HG02884 (cell line): ENCODE results near the gene NGRN.

ENCODE experiments used
- ATAC-seq: cut with Tn5 transposase; IDR thresholded peaks from one replicate; pipeline ENCODE4 v1.9.1; 2021; ENCODE audit warnings: mild to moderate bottlenecking, moderate library complexity; ENCODE audit not compliant: unreplicated experiment

NGRN gene

DNA sequence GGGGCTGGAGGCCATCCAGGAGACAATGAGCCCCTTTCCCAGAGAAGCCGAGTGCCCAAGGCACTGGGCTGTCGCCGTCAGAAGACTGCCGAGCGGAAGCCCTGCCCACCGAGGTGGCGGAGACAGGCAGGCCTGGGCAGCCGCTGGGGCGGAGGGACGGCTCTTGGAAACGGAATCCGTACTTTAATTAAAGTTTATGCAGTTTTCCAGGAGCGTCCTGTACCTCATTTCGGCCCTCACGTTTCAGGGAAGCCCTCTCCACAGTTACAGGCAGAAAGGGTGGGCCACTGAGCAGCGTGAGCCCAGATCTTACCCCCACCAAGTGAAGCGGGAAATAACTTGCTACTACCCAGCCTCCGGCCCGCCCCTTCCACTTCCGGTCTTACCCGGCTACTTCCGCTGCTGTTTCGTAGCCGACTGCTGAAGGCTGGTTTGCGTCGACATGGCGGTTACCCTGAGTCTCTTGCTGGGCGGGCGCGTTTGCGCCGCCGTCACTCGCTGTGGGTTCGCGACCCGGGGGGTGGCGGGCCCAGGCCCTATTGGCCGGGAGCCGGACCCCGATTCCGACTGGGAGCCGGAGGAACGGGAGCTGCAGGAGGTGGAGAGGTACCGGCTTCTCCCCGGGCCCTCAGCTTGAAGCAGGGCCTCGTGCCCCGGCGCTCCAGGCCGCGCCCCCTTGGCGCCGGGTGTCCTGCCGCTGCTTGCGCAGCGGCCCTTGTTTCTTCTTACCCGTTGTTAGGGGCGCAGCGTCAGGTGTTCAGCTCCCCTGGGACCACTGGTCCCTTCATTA, at the start of gene NGRN:
Gene NGRN (plus strand): TSS at position 402 of the 790 bp plus-strand sequence. CDS start 41 bp downstream, at position 443.
- ATAC-seq = peak; percentile 94

- no peak for ATAC-seq
Observed at GRCh38 chr15:90217671-90218394, 47.6 kb upstream of the NGRN start.

- no peak for ATAC-seq
Observed at GRCh38 chr15:90219421-90220141, 45.9 kb upstream of the NGRN start.

DNA sequence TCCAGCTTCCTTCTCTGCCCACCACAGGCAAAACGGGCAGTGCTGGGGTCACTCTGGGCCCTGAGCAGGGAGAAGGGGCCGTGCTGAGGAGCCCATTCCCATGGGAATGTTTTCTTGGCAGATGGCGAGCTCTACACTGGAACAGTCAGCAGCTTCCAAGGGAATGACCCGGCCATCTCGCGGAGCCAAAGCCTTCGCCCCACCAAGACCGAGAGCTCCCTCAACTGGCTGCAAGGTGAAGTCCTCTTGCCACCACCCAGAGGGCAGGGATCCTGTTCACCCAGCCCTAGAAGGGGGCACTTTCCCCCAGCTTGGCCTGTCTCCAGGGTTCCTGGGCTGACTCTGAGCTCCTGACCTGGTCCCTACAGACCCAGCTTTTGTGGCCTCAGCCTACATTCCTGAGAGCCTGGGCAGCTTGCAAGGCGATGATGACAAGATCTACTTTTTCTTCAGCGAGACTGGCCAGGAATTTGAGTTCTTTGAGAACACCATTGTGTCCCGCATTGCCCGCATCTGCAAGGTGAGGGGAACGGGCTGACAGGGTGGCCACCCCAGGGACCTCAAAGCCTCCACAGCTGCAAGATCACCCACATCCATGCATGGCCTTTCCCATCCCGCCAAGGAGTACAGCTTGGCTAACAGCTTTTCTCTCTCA, 44.1 kb upstream of the NGRN start:
- ATAC-seq = no peak

- ATAC-seq = no peak
Observed at GRCh38 chr15:90222547-90222946, 42.9 kb upstream of the NGRN start.

- ATAC-seq = no peak
Observed at GRCh38 chr15:90223441-90224165, 41.9 kb upstream of the NGRN start.

DNA sequence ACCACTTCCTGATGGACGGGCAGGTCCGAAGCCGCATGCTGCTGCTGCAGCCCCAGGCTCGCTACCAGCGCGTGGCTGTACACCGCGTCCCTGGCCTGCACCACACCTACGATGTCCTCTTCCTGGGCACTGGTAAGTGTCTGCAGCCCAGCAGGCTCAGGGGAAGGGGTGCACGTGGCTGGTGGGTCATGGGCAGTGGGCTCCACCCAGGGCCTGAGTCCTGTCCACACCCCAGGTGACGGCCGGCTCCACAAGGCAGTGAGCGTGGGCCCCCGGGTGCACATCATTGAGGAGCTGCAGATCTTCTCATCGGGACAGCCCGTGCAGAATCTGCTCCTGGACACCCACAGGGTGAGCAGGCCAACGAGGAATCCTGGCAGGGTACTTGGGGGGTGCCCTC, 40.4 kb upstream of the NGRN start:
- no peak for ATAC-seq

DNA sequence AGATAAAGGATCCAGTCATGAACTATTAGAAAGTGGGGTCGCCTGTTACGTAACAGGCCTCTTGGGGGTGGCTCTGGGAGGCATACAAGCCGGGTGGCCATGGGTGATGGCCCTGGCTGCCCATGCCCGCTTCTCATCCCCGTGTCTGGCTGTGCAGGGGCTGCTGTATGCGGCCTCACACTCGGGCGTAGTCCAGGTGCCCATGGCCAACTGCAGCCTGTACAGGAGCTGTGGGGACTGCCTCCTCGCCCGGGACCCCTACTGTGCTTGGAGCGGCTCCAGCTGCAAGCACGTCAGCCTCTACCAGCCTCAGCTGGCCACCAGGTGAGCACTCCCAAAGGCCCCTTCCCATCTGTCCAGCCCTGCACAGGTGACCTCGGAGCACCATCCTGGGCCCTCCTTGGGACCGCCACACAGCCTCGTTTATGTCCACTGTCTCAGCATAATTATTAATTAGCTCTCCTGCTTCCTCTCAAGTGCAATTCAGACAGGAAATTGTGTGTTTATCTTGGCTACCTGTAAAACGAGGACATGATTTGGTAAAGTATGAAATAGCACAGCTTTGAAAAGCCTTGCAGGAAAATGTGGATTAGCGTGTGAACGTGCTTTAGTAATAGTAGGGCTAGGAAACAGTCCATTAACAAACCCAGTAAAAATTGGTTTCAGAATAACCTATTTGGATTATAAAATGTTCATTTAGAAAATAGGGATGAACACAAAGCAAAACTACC, 39.8 kb upstream of the NGRN start:
- ATAC-seq = no peak

DNA sequence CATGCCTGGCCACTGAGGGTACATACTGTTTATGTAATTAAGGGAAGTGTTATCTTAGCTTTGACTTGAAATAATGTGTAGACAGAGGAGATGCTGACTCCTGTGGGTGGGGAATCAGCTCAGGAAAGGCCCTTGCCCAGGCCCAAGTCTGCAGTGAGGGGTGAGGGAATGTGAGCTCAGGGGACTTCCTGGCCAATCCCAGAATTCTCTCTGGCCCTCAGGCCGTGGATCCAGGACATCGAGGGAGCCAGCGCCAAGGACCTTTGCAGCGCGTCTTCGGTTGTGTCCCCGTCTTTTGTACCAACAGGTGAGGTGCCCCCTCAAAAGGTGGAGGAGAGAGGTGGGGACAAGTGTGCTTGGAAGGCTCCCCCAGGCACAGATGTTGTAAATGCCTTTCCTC, 38.1 kb upstream of the NGRN start:
- no peak for ATAC-seq

GRCh38 chr15:90227816-90228772, 37.4 kb upstream of the NGRN start:
- no peak for ATAC-seq

DNA sequence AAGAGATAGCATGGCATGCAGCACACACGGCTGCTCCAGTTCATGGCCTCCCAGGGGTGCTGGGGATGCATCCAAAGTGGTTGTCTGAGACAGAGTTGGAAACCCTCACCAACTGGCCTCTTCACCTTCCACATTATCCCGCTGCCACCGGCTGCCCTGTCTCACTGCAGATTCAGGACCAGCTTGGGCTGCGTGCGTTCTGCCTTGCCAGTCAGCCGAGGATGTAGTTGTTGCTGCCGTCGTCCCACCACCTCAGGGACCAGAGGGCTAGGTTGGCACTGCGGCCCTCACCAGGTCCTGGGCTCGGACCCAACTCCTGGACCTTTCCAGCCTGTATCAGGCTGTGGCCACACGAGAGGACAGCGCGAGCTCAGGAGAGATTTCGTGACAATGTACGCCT, 36.5 kb upstream of the NGRN start:
- ATAC-seq = no peak

- no peak for ATAC-seq
Observed at GRCh38 chr15:90230071-90230494, 35.4 kb upstream of the NGRN start.

DNA sequence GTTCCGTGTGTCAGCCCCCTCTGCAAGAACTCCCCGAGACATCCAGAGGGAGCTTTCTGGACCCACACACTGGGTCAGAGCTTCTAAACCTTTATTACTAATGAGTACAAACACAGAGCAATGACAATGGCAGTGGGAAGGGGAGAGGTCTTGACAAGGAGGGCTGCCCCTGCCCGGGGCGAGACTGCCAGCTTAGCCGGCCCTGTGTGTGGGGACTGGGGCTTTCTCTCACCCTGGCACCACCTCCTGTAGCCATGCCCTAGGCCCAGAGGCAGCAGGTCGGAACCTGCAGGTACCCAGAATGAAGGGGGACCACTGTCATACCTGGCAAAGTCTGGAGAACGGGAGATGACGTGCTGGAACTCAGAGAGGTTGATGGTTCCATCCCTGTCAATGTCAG, 34.9 kb upstream of the NGRN start:
- ATAC-seq = no peak

DNA sequence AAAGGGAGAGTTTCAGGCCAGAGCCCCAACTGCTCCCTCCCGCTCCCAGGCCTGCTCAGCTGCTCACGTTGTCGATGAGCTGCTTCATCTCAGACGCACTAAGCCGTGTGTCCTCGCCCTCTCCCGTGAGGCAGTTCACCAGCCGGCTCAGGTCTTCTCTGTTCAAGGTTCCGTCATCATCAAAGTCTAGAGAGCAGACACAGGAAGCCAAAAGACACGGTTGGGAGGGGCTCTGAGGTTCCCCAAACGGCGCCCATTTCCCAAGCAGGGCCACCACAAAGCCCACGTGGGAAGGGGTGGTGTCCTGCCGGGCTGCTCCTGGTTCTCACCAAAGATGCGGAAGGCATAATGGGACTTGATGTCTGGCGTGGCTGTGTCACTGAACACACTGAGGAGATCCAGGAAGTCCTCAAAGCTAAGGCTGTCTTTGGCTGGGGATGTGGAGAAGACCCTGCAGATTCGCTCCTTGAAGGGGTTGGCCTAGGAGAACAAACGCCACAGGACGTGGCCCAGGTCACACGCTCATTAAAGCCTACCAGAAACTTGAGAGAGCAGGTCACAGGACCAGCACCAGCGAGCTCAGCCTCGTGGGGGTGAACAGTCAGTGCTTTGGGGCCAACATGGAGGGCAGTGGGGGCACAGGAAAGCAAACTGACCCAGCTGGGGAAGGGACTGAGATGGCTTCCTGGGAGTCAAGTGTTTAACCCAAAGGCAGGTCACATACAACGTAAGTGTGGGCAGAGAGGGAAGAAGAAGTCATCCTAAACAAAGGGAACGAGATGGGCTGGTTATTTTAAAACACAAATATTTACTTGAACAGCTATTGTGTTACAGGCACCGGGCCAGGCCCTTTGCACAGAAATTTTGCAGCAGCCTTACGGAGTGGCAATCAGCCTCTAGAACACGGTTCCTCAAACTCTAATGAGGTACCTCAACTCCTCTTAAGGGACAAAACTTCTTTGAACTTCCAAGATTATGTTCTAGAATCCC, 34.1 kb upstream of the NGRN start:
- ATAC-seq = no peak

DNA sequence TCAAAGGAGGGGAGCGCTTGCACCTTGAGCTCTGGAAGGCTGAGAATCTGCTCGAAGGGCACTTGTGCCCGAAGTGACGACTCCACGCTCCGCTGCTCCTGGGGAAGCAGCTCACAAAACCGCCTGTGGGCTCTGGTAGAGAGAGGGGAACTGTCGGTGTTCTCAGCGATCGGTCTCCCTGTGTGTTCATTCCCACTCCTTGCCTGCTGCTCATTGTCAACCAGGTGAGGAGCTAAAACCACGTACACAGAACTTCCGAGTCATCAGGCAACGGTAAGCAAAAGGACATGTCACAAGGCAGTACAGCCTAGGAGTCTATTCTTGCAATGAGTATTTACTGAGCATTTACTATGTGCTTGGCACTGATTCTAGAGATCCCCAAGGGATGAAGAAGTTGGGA, 33.3 kb upstream of the NGRN start:
- ATAC-seq = no peak

DNA sequence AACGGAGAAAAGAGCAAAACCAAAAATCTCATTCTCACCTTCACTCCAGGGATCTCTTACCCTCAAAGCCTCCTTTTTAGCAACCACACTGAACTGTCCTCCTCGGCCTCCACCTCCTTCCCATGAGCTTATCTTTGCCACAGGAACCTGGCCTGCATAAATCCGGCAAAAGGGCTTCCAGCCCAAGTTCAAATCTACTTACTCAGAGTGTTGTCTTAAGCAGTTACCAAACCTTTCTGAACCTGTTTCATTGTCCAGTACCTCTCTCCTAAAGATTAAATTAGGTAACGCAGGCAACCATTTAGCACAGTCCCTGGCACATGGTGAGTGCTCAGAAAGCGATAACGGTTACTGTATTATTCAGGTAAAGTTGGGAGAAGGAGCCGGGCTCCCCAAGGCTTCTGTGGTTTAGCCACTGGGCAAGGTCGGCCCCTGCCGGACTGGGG, 32.5 kb upstream of the NGRN start:
- no peak for ATAC-seq

- peak; percentile 90 for ATAC-seq
Observed at GRCh38 chr15:90233387-90234095, 31.9 kb upstream of the NGRN start, which contains the start of gene CIB1. Gene CIB1 (minus strand): TSS chr15:90233941. CDS start chr15:90233885, 56 bp downstream.
